ENCODE data around the gene OR1E1.
"Not testable (repeated sequence)": the region's sequence is repeated elsewhere in the genome, so short reads cannot be mapped to it uniquely, and the experiment has no call there.

The OR1E1 gene, protein sequence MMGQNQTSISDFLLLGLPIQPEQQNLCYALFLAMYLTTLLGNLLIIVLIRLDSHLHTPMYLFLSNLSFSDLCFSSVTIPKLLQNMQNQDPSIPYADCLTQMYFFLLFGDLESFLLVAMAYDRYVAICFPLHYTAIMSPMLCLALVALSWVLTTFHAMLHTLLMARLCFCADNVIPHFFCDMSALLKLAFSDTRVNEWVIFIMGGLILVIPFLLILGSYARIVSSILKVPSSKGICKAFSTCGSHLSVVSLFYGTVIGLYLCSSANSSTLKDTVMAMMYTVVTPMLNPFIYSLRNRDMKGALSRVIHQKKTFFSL

DNA sequence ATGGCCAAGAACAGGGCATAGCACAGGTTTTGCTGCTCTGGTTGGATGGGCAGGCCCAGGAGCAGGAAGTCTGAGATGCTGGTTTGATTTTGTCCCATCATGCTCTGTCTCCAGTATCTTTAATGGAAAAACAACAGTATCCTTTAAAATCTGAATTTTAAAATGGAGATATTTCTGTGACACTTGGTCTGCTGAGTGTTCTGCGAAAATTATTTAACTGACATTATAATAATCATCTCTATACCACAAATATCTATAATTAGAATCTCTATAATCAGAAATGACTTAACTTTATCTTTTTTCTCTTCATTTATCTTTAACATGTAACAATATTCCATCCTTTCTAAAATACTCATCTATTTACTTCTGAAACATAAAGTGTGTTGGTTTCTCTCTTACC lies at the start of gene OR1E1:
TSS of gene OR1E1 (minus strand) at position 101 of the 400 bp plus-strand sequence. CDS start at position 101, 0 bp downstream.
- no peak within 1 kb of the TSS for H3K27ac Mint-ChIP-seq
- H3K9me3 Mint-ChIP-seq: peaks cover 4% of the 10 kb centered on the region
- no peaks in the 10 kb centered on the region for H3K36me3 Mint-ChIP-seq (ENCODE audit: low read depth)
- H3K27me3 Mint-ChIP-seq: peaks cover 10% of the 10 kb centered on the region
- H3K4me3 Mint-ChIP-seq: no peak within 1 kb of the TSS
- H3K4me1 Mint-ChIP-seq (ENCODE audit: low read depth): no peaks in the 10 kb centered on the region

DNA sequence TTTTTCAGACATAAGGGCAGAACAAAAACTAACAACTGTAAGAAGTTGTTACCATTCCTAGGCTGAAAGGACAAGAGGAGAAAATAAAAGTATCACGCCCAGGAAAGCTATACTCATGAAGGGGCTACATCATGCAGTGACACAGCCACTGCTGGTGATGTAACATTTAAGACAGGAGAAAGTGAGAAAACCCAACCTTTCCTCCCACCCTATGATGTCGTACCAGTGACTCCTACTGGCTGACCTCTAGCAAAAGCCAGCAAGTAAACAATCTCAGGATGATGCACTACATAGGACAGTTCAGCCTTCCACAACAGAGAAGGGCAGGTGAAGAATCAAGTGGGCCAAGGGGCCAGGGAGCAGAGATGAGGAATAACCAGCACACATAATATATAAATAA lies 49.4 kb upstream of the OR1E1 start:
- peaks cover 32% of the 10 kb centered on the region for H3K27me3 Mint-ChIP-seq
- H3K9me3 Mint-ChIP-seq: no peaks in the 10 kb centered on the region
- no peaks in the 10 kb centered on the region for H3K4me1 Mint-ChIP-seq (ENCODE audit: low read depth)
- H3K36me3 Mint-ChIP-seq (ENCODE audit: low read depth): no peaks in the 10 kb centered on the region
- H3K4me3 Mint-ChIP-seq: no peak overlapping the region
- H3K27ac Mint-ChIP-seq: no peak overlapping the region

DNA sequence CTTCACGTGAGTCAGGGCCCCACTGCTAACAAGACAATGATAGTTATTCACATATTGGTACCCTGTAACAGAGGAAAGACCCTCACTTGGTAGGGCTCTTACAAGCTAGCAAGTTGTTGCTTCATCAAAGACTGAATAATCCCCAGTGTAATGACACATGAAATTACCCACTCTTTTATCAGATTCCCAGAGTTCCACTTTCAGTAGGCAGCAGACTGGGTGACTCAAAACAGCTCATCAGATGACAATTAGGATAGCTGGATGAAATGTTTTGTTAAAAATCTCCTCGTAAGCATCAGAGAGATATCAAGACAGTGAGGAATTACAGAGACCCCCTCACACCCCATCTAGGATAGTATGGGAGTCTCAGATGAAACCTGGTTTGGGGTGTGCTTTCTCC lies 42.2 kb upstream of the OR1E1 start:
- Mint-ChIP-seq H3K36me3 (ENCODE audit: low read depth) (no peaks in the 10 kb centered on the region), H3K27me3 (peaks cover 42% of the 10 kb centered on the region), H3K4me1 (ENCODE audit: low read depth) (no peaks in the 10 kb centered on the region), H3K9me3 (no peaks in the 10 kb centered on the region), H3K4me3 (no peak overlapping the region), H3K27ac (no peak overlapping the region)

DNA sequence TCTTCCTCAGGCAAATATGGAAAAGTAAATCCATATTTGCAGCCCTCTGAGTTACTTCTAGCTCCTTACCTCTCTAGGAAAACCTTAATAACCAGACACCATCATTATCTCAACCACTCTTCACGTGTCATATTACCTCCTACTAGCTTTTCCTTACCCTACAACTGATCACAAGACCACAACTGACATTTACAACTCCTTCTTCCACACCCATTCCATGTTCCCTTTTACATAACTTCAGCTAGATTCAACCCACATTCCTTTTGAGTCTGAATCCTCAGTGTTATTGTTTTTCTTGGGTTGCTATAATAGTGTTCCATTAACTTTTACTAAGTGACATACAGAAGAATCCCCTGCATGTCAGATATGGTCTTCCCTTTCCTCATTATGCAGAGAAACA lies 40.2 kb upstream of the OR1E1 start:
- Mint-ChIP-seq H3K4me1 (ENCODE audit: low read depth) (no peaks in the 10 kb centered on the region), H3K36me3 (ENCODE audit: low read depth) (no peaks in the 10 kb centered on the region), H3K4me3 (no peak overlapping the region), H3K27me3 (peaks cover 37% of the 10 kb centered on the region), H3K27ac (no peak overlapping the region), H3K9me3 (no peaks in the 10 kb centered on the region)

DNA sequence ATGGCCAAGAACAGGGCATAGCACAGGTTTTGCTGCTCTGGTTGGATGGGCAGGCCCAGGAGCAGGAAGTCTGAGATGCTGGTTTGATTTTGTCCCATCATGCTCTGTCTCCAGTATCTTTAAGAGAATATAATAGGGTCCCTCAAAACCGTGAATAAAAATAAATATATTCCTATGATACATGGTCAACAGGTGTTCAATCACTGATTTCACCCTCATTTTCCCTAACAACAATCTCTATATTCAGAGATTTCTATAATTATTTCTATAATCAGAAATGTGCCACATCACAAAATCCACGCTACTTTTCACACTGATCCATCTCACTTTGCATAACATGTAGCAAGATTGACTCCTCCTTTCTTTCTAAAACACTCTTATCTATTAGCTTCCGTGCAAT lies 35.5 kb upstream of the OR1E1 start, which contains the start of gene OR1E2:
TSS of gene OR1E2 (minus strand) at position 101 of the 400 bp plus-strand sequence. CDS start at position 101, 0 bp downstream.
- Mint-ChIP-seq H3K27ac (no peak within 1 kb of the TSS), H3K27me3 (peaks cover 30% of the 10 kb centered on the region), H3K4me1 (ENCODE audit: low read depth) (no peaks in the 10 kb centered on the region), H3K36me3 (ENCODE audit: low read depth) (no peaks in the 10 kb centered on the region), H3K4me3 (no peak within 1 kb of the TSS), H3K9me3 (no peaks in the 10 kb centered on the region)

DNA sequence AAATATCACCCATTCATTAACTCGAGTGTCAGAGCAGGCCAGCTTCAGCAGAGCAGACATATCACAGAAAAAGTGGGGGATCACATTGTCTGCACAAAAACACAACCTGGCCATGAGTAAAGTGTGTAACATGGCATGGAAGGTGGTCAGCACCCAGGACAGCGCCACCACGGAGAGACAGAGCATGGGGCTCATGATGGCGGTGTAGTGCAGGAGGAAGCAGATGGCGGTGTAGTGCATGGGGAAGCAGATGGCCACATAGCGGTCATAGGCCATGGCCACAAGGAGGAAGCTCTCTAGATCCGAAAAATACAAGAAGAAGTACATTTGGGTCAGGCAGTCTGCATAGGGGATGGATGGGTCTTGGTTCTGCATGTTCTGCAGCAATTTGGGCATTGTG lies 35.0 kb upstream of the OR1E1 start:
- peaks cover 32% of the 10 kb centered on the region for H3K27me3 Mint-ChIP-seq
- H3K9me3 Mint-ChIP-seq; H3K4me3 Mint-ChIP-seq; H3K4me1 Mint-ChIP-seq (ENCODE audit: low read depth); H3K36me3 Mint-ChIP-seq (ENCODE audit: low read depth); H3K27ac Mint-ChIP-seq: not testable (repeated sequence)

DNA sequence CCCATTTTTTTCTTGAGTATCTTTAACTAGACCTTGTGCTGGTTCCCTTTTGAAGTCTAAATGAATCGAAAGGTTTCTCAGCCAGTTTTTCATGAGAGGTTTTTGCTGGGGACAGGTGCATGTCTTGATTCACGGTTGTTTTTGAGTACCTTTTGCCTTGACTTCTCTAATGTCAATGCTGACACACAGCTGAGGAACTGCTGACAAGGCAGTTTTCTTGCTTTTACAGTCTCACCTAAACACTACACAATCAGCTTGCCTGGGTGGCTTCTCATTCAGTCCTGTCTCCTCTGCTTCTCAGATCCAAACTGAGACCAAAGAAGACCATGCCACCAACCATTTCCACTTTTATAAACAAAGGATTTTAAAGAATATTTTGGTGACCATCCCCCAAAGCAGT lies 20.0 kb upstream of the OR1E1 start:
- H3K4me1 Mint-ChIP-seq (ENCODE audit: low read depth): no peaks in the 10 kb centered on the region
- H3K27ac Mint-ChIP-seq: no peak overlapping the region
- H3K4me3 Mint-ChIP-seq: no peak overlapping the region
- no peaks in the 10 kb centered on the region for H3K9me3 Mint-ChIP-seq
- peaks cover 14% of the 10 kb centered on the region for H3K27me3 Mint-ChIP-seq
- no peaks in the 10 kb centered on the region for H3K36me3 Mint-ChIP-seq (ENCODE audit: low read depth)

DNA sequence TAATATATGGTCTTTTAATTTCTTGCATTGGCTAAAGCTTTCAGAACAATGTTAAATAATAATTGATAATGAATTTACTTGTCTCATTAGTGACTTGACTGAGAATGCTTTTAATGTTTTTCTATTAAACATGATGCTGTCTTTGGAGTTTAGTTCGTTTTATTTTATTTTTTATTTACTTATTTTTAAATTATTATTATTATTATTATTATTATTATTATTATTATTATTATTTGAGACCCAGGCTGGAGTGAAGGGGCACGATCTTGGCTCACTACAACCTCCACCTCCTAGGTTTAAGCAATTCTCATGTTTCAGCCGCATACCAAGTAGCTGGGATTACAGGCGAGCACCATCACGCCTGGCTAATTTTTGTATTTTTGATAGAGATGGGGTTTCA lies 17.4 kb upstream of the OR1E1 start:
- H3K4me1 Mint-ChIP-seq (ENCODE audit: low read depth): no peaks in the 10 kb centered on the region
- H3K36me3 Mint-ChIP-seq (ENCODE audit: low read depth): no peaks in the 10 kb centered on the region
- peaks cover 29% of the 10 kb centered on the region for H3K27me3 Mint-ChIP-seq
- no peak overlapping the region for H3K4me3 Mint-ChIP-seq
- H3K27ac Mint-ChIP-seq: no peak overlapping the region
- H3K9me3 Mint-ChIP-seq: no peaks in the 10 kb centered on the region

DNA sequence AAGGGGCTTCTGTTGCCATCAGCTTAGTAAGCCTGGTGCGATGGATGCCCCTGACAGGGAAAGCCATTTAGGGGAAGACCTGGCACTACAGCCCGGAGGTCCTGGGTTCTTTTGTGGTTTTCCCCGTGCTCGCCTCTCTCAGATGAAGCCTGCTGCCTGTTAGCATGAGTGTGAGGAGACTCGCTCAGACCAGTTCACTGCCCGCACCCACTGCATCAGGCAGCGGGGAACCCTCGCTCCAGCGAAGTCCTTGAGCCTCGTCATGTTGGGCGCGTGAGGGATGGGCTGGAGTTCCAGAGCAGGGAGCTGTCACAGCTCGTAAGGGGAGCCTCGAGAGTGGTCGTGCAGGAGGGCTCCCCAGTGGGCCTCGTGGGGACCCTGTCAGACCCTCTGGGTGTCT lies 14.0 kb upstream of the OR1E1 start:
- H3K27ac Mint-ChIP-seq; H3K36me3 Mint-ChIP-seq (ENCODE audit: low read depth); H3K4me3 Mint-ChIP-seq; H3K4me1 Mint-ChIP-seq (ENCODE audit: low read depth): not testable (repeated sequence)
- Mint-ChIP-seq H3K9me3 (peaks cover 14% of the 10 kb centered on the region), H3K27me3 (peaks cover 51% of the 10 kb centered on the region)

DNA sequence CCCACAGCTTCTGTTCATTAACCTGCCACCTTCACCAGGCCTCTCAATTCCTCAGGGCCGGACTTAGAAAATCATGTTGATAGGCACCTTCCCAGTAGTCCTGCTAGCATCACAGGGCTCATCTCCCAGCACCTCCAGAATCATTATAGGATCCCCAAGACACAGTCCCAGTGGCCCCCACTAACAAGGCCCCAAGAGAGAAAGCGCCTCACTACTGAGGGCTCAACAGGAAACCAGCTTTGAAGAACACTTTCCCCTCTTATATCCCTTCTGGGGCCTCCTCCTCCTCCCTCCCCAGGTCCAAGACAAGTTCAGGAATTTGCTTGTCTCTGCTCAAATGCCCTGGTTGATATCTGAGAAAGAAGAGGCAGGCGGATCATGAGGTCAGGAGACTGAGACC lies 12.9 kb upstream of the OR1E1 start, which contains the start of gene OR3A3:
TSS of gene OR3A3 (plus strand) at position 301 of the 400 bp plus-strand sequence.
- Mint-ChIP-seq H3K27ac (no peak within 1 kb of the TSS), H3K4me3 (no peak within 1 kb of the TSS), H3K36me3 (ENCODE audit: low read depth) (no peaks in the 10 kb centered on the region), H3K4me1 (ENCODE audit: low read depth) (no peaks in the 10 kb centered on the region), H3K27me3 (peaks cover 47% of the 10 kb centered on the region), H3K9me3 (peaks cover 24% of the 10 kb centered on the region)

DNA sequence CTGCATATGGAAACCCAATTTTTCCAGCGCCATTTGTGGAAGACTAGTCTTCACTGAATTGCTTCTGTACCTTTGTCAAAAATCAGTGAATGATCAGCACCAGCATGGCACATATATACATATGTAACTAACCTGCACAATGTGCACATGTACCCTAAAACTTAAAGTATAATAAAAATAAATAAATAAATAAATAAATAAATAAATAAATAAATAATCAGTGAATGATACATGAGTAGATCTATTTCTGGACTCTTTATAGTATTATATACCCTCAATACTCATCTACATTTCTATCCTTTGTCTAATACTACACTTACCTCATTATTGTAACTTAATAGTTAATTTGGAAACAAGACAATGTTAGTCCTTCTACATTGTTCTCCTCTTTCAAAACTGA lies 5.6 kb upstream of the OR1E1 start:
- H3K36me3 Mint-ChIP-seq (ENCODE audit: low read depth); H3K27ac Mint-ChIP-seq; H3K4me3 Mint-ChIP-seq; H3K4me1 Mint-ChIP-seq (ENCODE audit: low read depth): not testable (repeated sequence)
- peaks cover 25% of the 10 kb centered on the region for H3K9me3 Mint-ChIP-seq
- peaks cover 16% of the 10 kb centered on the region for H3K27me3 Mint-ChIP-seq

DNA sequence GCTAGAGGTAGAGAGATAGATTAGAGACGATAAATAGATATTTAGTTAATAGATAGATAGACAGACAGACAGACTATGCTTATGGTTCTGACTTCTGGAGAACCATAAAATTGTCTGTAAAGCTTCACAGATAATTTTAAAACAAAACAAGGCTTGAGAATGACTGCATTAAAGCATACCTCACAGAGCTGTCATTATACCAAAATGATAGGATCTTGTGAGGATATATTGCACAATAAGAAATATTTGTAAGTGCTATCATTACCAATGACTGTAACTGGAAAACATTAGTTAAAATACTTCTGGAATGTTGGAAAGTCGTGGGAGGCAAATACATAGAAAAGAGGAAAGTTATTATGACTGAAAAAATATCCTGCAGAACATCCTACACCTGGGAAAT lies 3.6 kb upstream of the OR1E1 start:
- no peak overlapping the region for H3K4me3 Mint-ChIP-seq
- H3K4me1 Mint-ChIP-seq (ENCODE audit: low read depth): no peaks in the 10 kb centered on the region
- no peaks in the 10 kb centered on the region for H3K36me3 Mint-ChIP-seq (ENCODE audit: low read depth)
- H3K27ac Mint-ChIP-seq: no peak overlapping the region
- no peaks in the 10 kb centered on the region for H3K27me3 Mint-ChIP-seq
- peaks cover 12% of the 10 kb centered on the region for H3K9me3 Mint-ChIP-seq

DNA sequence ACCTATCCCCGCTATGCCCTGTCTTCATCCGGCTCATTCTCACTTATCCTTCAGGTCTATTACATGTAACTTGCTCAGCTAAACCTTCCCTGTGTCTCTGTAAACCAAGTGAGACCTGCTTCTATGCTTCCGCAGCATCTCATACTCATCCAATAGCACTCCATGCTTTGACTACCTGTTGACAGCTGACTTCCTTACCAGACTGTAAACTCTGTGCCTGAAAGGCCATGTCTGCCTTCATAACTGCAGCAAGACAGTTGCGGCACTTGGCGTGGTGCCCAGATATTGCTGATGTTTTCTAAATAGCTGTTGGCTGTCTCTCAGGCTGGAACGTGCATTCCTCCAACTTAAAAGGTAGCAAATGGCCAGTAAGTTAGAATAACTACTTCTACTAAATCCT lies 1.8 kb upstream of the OR1E1 start:
- Mint-ChIP-seq H3K9me3 (peaks cover 4% of the 10 kb centered on the region), H3K27me3 (peaks cover 4% of the 10 kb centered on the region), H3K36me3 (ENCODE audit: low read depth) (no peaks in the 10 kb centered on the region), H3K4me1 (ENCODE audit: low read depth) (no peaks in the 10 kb centered on the region), H3K27ac (no peak overlapping the region), H3K4me3 (no peak overlapping the region)

DNA sequence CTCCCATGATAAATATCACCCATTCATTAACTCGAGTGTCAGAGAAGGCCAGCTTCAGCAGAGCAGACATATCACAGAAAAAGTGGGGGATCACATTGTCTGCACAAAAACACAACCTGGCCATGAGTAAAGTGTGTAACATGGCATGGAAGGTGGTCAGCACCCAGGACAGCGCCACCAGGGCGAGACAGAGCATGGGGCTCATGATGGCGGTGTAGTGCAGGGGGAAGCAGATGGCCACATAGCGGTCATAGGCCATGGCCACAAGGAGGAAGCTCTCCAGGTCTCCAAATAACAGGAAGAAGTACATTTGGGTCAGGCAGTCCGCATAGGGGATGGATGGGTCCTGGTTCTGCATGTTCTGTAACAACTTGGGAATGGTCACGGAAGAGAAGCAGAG lies 409 bp downstream of the OR1E1 start:
- H3K27ac Mint-ChIP-seq; H3K9me3 Mint-ChIP-seq; H3K4me3 Mint-ChIP-seq; H3K36me3 Mint-ChIP-seq (ENCODE audit: low read depth); H3K4me1 Mint-ChIP-seq (ENCODE audit: low read depth): not testable (repeated sequence)
- peaks cover 11% of the 10 kb centered on the region for H3K27me3 Mint-ChIP-seq

DNA sequence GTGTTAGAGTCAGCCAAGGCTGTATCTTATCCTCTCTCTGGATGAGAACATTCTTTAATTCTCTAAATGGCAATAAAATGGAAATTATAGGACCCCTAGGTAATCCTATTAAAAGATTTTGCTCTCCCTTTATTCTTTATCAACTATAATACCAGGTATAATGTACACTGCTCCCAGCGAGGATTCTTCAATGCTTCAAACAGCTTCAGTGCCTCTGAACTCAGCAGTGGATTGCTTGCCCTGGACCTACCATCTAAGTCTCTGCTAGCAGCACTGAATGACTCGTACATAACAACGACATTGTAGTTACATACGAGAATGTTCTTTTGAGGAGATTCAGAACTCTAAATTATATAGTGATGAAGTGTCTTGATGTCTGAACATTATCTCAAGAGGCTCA lies 8.4 kb downstream of the OR1E1 start:
- H3K27me3 Mint-ChIP-seq: peaks cover 52% of the 10 kb centered on the region
- H3K4me1 Mint-ChIP-seq (ENCODE audit: low read depth): no peaks in the 10 kb centered on the region
- H3K36me3 Mint-ChIP-seq (ENCODE audit: low read depth): no peaks in the 10 kb centered on the region
- H3K9me3 Mint-ChIP-seq: peaks cover 12% of the 10 kb centered on the region
- H3K27ac Mint-ChIP-seq: no peak overlapping the region
- H3K4me3 Mint-ChIP-seq: no peak overlapping the region
